ENCODE data around the gene NACA2. TPM values are rescaled to one million over a fixed set of nuclear protein-coding genes. Genes with fewer than 3 reads are reported as not detected.

NACA2 gene
- total and polyA plus RNA-seq, 2 of the 8 experiments (the other 6 are each of a cell fraction or from before 2014, with no cell fraction given) = not detected

DNA sequence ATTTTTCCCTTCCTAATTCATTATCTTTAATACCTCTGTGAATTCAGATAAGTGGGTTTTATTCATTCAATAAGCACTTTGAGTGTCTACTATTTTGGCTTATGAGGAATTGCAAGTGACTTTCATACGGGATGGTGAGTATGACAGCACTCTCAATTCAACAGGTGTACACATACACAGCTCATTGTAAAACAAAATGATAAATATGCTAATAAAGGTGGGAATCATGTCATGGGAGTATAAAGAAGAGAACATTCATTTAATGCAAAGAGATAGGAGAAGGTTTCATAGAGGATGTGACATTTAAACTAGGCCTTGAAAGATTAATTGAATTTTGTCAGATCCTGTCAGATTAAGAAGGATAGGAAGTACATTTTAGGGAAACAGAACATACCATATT lies 19.4 kb downstream of the NACA2 start (continued):
- TF ChIP-seq, protein P1, sequence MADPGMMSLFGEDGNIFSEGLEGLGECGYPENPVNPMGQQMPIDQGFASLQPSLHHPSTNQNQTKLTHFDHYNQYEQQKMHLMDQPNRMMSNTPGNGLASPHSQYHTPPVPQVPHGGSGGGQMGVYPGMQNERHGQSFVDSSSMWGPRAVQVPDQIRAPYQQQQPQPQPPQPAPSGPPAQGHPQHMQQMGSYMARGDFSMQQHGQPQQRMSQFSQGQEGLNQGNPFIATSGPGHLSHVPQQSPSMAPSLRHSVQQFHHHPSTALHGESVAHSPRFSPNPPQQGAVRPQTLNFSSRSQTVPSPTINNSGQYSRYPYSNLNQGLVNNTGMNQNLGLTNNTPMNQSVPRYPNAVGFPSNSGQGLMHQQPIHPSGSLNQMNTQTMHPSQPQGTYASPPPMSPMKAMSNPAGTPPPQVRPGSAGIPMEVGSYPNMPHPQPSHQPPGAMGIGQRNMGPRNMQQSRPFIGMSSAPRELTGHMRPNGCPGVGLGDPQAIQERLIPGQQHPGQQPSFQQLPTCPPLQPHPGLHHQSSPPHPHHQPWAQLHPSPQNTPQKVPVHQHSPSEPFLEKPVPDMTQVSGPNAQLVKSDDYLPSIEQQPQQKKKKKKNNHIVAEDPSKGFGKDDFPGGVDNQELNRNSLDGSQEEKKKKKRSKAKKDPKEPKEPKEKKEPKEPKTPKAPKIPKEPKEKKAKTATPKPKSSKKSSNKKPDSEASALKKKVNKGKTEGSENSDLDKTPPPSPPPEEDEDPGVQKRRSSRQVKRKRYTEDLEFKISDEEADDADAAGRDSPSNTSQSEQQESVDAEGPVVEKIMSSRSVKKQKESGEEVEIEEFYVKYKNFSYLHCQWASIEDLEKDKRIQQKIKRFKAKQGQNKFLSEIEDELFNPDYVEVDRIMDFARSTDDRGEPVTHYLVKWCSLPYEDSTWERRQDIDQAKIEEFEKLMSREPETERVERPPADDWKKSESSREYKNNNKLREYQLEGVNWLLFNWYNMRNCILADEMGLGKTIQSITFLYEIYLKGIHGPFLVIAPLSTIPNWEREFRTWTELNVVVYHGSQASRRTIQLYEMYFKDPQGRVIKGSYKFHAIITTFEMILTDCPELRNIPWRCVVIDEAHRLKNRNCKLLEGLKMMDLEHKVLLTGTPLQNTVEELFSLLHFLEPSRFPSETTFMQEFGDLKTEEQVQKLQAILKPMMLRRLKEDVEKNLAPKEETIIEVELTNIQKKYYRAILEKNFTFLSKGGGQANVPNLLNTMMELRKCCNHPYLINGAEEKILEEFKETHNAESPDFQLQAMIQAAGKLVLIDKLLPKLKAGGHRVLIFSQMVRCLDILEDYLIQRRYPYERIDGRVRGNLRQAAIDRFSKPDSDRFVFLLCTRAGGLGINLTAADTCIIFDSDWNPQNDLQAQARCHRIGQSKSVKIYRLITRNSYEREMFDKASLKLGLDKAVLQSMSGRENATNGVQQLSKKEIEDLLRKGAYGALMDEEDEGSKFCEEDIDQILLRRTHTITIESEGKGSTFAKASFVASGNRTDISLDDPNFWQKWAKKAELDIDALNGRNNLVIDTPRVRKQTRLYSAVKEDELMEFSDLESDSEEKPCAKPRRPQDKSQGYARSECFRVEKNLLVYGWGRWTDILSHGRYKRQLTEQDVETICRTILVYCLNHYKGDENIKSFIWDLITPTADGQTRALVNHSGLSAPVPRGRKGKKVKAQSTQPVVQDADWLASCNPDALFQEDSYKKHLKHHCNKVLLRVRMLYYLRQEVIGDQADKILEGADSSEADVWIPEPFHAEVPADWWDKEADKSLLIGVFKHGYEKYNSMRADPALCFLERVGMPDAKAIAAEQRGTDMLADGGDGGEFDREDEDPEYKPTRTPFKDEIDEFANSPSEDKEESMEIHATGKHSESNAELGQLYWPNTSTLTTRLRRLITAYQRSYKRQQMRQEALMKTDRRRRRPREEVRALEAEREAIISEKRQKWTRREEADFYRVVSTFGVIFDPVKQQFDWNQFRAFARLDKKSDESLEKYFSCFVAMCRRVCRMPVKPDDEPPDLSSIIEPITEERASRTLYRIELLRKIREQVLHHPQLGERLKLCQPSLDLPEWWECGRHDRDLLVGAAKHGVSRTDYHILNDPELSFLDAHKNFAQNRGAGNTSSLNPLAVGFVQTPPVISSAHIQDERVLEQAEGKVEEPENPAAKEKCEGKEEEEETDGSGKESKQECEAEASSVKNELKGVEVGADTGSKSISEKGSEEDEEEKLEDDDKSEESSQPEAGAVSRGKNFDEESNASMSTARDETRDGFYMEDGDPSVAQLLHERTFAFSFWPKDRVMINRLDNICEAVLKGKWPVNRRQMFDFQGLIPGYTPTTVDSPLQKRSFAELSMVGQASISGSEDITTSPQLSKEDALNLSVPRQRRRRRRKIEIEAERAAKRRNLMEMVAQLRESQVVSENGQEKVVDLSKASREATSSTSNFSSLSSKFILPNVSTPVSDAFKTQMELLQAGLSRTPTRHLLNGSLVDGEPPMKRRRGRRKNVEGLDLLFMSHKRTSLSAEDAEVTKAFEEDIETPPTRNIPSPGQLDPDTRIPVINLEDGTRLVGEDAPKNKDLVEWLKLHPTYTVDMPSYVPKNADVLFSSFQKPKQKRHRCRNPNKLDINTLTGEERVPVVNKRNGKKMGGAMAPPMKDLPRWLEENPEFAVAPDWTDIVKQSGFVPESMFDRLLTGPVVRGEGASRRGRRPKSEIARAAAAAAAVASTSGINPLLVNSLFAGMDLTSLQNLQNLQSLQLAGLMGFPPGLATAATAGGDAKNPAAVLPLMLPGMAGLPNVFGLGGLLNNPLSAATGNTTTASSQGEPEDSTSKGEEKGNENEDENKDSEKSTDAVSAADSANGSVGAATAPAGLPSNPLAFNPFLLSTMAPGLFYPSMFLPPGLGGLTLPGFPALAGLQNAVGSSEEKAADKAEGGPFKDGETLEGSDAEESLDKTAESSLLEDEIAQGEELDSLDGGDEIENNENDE (IDR thresholded peaks at IDR 0.05; ENCODE audit: insufficient replicate concordance, low read length) = no peak
- TF ChIP-seq BRCA1 (IDR thresholded peaks at IDR 0.05; ENCODE audit: low read depth, low read length) (no peak), JUN (IDR thresholded peaks at IDR 0.05; ENCODE audit: low read depth, low read length) (no peak), SP1 (IDR thresholded peaks at IDR 0.05; ENCODE audit: low read depth, low read length) (no peak), CBX8 (IDR thresholded peaks at IDR 0.05; ENCODE audit: borderline replicate concordance, low read depth, low read length) (no peak)
